GM19099 (cell line): ENCODE results near the gene ANKLE2.

Experiments
- POLR2A ChIP-seq: IDR thresholded peaks from 3 replicates; pipeline ENCODE4 v1.6.1; 2011; ENCODE audit warnings: low read depth; ENCODE audit not compliant: insufficient read length; ENCODE audit errors: extremely low read depth

The ANKLE2 gene

GRCh38 chr12:132784580-132784979, 22.9 kb upstream of the ANKLE2 start:
- no peak for TF ChIP-seq POLR2A

- TF ChIP-seq POLR2A = no peak
Observed at GRCh38 chr12:132783917-132784531, 22.4 kb upstream of the ANKLE2 start.

GRCh38 chr12:132781938-132782337, 20.3 kb upstream of the ANKLE2 start:
- no peak for TF ChIP-seq POLR2A

GRCh38 chr12:132779781-132780353, 18.2 kb upstream of the ANKLE2 start:
- no peak for TF ChIP-seq POLR2A

GRCh38 chr12:132777614-132778013, 16.0 kb upstream of the ANKLE2 start:
- no peak for TF ChIP-seq POLR2A

DNA sequence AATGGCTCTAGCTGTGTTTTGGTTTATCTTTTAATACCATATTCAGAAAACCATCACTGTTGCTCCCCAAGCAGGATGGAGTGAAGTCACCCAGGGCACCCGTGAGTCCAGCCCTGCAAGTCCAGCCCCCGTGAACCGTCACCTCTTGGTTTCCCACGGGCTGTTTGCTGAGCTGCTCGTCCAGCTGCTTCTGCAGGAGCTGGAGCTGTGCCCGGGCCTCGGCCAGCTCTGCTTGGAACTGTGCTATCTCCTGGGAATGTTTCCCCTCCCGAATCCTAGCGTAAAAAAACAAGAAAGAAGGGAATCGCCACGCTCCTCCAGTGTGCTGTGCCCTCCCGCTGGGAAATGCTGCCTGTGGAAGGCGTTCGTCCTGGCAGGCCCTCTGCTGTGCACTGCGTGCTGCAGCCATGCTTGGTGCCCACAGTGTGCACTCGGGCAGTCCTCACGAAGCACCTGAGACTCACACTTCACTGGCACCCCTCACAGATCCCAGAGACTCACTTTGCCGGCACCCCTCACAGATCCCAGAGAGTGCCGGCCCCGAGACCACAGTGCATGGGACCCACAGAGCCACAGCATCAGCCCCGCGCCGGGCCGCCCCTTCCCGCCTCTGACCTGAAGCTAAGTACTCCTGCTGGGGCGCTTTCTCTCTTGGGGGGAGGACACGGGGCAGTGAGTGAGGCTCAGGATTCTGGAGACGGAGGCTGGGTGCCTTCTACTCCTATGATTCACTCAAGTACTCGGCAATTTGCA, 15.4 kb upstream of the ANKLE2 start:
- TF ChIP-seq POLR2A = no peak

DNA sequence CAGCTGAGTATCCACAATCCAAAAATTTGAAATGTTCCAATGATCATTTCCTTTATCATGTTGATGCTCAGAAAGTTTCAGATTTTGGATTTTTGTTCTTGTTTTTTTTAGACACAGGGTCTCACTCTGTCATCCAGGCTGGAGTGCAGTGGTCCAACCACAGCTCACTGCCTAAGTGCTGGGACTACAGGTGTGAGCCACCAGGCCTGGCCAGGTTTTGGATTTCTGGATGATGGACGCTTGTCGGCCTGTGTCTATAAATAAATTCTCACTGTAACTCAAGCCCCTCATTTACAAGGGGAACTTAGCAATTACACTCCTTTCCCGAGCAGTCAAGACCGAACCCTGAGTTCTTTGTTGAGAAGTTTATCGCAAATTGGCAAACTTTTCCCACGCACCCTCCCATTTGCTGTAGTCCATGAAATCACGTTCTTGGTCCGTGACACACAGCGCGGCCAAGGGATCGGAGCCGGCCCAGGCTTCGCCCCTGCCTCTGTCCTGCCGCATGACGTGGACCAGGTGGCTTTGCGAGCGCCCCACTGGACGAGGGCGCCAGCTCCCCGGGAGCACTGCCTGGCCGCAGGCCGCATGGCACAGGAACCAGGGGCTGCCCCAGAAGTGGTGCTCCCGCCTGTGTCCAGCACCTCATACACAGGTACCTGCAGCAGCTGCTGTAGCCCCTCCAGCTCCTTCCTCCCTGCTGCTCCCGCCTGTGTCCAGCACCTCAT, 14.0 kb upstream of the ANKLE2 start:
- TF ChIP-seq POLR2A = no peak

GRCh38 chr12:132774646-132775275, 13.1 kb upstream of the ANKLE2 start:
- TF ChIP-seq POLR2A = no peak

DNA sequence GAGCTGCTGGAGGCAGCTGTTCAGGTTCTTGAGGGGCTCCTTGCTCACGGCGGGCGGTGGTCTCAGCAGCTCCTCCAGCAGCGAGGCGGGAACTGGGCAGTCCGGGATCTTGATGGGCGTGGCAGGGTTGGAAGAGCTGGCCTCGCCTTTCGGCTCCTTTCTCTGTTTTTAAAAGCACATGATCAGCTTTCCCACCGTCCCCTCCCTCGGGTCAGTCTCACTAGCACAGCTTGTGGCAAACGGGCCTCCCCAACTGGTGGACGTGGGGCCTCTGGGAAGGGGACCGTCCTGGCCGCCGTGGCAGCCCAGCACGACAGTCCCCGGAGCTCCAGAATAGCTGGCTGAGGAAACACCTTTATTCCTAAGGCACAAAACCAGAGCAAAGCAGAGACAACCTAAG, 12.5 kb upstream of the ANKLE2 start:
- TF ChIP-seq POLR2A = no peak

GRCh38 chr12:132773077-132773955, 11.7 kb upstream of the ANKLE2 start:
- TF ChIP-seq POLR2A = no peak

GRCh38 chr12:132772606-132773005, 11.0 kb upstream of the ANKLE2 start:
- no peak for TF ChIP-seq POLR2A

DNA sequence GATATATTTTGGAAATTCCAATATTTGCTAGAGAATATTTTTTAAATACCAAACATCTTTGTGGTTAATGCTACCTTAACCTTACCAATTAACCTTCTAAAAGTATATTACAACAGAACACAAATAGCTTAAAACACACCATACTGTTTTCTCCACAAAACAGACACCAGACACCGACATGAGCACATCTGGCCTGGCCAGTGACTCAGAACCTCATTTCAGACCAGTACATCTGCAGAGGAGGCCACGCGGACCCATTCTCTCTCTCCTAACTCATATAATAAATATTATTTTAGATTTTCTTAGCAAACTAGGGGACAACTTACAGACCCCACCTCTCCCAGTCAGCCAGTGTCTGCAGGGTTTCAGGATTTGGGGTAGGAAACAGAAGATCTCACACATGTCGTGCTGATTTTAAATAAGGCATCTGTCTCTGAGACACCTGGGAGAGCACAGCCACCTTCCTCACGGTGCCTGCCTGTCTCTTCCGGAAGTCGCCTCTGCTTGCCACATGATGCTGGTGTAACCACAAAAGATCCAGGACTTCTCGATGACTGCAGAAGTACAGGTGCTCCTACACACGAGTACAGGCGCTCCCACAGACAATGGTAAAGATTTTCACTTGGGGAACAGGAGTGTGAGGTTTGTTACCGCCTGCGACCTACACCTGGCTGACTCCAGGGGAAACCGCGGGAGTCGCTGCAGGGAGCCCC, 9.7 kb upstream of the ANKLE2 start:
- TF ChIP-seq POLR2A = peak; percentile 33

- TF ChIP-seq POLR2A = no peak
Observed at GRCh38 chr12:132766380-132767085, 4.9 kb upstream of the ANKLE2 start.
